ENCODE data around the gene SCAF1. TPM values are rescaled to one million over a fixed set of nuclear protein-coding genes. Genes with fewer than 3 reads are reported as not detected.

The SCAF1 gene
- total and polyA plus RNA-seq, 2 experiments from 2014 or later = 19.7 to 53.7 TPM

- TF ChIP-seq, protein P1, sequence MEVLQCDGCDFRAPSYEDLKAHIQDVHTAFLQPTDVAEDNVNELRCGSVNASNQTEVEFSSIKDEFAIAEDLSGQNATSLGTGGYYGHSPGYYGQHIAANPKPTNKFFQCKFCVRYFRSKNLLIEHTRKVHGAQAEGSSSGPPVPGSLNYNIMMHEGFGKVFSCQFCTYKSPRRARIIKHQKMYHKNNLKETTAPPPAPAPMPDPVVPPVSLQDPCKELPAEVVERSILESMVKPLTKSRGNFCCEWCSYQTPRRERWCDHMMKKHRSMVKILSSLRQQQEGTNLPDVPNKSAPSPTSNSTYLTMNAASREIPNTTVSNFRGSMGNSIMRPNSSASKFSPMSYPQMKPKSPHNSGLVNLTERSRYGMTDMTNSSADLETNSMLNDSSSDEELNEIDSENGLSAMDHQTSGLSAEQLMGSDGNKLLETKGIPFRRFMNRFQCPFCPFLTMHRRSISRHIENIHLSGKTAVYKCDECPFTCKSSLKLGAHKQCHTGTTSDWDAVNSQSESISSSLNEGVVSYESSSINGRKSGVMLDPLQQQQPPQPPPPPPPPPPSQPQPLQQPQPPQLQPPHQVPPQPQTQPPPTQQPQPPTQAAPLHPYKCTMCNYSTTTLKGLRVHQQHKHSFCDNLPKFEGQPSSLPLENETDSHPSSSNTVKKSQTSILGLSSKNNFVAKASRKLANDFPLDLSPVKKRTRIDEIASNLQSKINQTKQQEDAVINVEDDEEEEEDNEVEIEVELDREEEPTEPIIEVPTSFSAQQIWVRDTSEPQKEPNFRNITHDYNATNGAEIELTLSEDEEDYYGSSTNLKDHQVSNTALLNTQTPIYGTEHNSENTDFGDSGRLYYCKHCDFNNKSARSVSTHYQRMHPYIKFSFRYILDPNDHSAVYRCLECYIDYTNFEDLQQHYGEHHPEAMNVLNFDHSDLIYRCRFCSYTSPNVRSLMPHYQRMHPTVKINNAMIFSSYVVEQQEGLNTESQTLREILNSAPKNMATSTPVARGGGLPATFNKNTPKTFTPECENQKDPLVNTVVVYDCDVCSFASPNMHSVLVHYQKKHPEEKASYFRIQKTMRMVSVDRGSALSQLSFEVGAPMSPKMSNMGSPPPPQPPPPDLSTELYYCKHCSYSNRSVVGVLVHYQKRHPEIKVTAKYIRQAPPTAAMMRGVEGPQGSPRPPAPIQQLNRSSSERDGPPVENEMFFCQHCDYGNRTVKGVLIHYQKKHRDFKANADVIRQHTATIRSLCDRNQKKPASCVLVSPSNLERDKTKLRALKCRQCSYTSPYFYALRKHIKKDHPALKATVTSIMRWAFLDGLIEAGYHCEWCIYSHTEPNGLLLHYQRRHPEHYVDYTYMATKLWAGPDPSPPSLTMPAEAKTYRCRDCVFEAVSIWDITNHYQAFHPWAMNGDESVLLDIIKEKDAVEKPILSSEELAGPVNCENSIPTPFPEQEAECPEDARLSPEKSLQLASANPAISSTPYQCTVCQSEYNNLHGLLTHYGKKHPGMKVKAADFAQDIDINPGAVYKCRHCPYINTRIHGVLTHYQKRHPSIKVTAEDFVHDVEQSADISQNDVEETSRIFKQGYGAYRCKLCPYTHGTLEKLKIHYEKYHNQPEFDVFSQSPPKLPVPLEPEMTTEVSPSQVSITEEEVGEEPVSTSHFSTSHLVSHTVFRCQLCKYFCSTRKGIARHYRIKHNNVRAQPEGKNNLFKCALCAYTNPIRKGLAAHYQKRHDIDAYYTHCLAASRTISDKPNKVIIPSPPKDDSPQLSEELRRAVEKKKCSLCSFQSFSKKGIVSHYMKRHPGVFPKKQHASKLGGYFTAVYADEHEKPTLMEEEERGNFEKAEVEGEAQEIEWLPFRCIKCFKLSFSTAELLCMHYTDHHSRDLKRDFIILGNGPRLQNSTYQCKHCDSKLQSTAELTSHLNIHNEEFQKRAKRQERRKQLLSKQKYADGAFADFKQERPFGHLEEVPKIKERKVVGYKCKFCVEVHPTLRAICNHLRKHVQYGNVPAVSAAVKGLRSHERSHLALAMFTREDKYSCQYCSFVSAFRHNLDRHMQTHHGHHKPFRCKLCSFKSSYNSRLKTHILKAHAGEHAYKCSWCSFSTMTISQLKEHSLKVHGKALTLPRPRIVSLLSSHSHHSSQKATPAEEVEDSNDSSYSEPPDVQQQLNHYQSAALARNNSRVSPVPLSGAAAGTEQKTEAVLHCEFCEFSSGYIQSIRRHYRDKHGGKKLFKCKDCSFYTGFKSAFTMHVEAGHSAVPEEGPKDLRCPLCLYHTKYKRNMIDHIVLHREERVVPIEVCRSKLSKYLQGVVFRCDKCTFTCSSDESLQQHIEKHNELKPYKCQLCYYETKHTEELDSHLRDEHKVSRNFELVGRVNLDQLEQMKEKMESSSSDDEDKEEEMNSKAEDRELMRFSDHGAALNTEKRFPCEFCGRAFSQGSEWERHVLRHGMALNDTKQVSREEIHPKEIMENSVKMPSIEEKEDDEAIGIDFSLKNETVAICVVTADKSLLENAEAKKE (CRISPR knock-in tag; IDR thresholded peaks at IDR 0.05) = no peak
These were observed 63.1 kb downstream of the SCAF1 start (continued) for GRCh38 chr19:49704888-49705642.

DNA sequence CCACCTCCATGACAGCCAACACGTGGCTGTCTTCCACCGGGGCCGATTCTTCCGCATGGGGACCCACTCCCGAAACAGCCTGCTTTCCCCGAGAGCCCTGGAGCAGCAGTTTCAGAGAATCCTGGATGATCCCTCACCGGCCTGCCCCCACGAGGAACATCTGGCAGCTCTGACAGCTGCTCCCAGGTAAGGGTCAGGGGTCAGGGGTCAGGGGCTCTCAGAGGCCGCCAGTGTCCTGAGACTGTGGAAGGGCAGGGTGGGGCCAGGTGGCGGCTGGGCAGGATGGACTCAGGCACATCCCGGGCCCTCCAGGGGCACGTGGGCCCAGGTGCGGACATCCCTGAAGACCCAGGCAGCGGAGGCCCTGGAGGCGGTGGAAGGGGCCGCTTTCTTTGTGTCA is 63.9 kb downstream of the SCAF1 start:
- H3K4me2 ChIP-seq = no peak overlapping the region
- H3F3A ChIP-seq (replicated peaks; ENCODE audit: low read depth) = no peaks in the 10 kb centered on the region
- no peaks in the 10 kb centered on the region for H3K9me2 ChIP-seq (ENCODE audit: insufficient read depth)
- no peaks in the 10 kb centered on the region for H3K27me3 ChIP-seq (ENCODE audit: insufficient read depth)
- no peaks in the 10 kb centered on the region for H3K4me1 ChIP-seq (ENCODE audit: insufficient read depth)
- DNase-seq (ENCODE audit: low spot score) (no peak), ATAC-seq (no peak)
- H3K4me3 ChIP-seq = no peak overlapping the region
- Mint-ChIP-seq H3K27me3 (ENCODE audit: insufficient read depth, low read depth, poor library complexity) (peaks cover 13% of the 10 kb centered on the region), H3K4me3 (no peak overlapping the region), H3K36me3 (ENCODE audit: low read depth) (peaks cover 52% of the 10 kb centered on the region), H3K27ac (no peak overlapping the region), H3K9me3 (no peaks in the 10 kb centered on the region), H3K4me1 (no peaks in the 10 kb centered on the region)
- no peak for TF ChIP-seq NANOG (IDR thresholded peaks at IDR 0.05; ENCODE audit: borderline replicate concordance)
- no peak for TF ChIP-seq JUNB (IDR thresholded peaks at IDR 0.05; ENCODE audit: unreplicated experiment)
- TF ChIP-seq ZNF331 (CRISPR knock-in tag; IDR thresholded peaks at IDR 0.05; ENCODE audit: low read depth) = no peak
- no peak for TF ChIP-seq CTCF (conservative IDR thresholded peaks at IDR 0.05; ENCODE audit: low read depth in 2 of 2)
- TF ChIP-seq CREB1 (CRISPR knock-in tag; IDR thresholded peaks at IDR 0.05; ENCODE audit: low read depth) = no peak
- no peak for TF ChIP-seq REST (IDR thresholded peaks at IDR 0.05; ENCODE audit: unreplicated experiment)
- no peak for TF ChIP-seq STAT1 (IDR thresholded peaks at IDR 0.05; ENCODE audit: unreplicated experiment)
- H2AFZ ChIP-seq = no peak overlapping the region
- H3K27ac ChIP-seq (ENCODE audit: low read depth) = no peak overlapping the region
- no peaks in the 10 kb centered on the region for H4K20me1 ChIP-seq (replicated peaks; ENCODE audit: insufficient read depth)
- H3K79me2 ChIP-seq (replicated peaks; ENCODE audit: insufficient read depth) = no peaks in the 10 kb centered on the region
- H3K36me3 ChIP-seq (ENCODE audit: insufficient read depth) = peaks cover 7% of the 10 kb centered on the region; the same call in 1 of the 2 replicates

Data from GM23338 (cell line).